CD4-positive, CD25-positive, alpha-beta regulatory T cell (primary cell): Measurements from ENCODE around the gene PPP3CA. TPM values are rescaled to one million over a fixed set of nuclear protein-coding genes. Genes with fewer than 3 reads are reported as not detected.

Source experiments
- ATAC-seq, 2 donors: fragments of 150-1000 bp; cut with Tn5 transposase; one replicate each; pipeline ENCODE4 v1.10.0; 2021; ENCODE audit warnings: low read depth in 2 of 2, moderate number of reproducible peaks in 2 of 2, moderate library complexity in 1 of 2
- DNase-seq, 3 donors: peaks; one replicate each; pipeline versions ENCODE4 v3.0.0 to v3.0.0-alpha.2; 2012 to 2022; ENCODE audit warnings: mixed read lengths in 1 of 3
- H3K27ac ChIP-seq: one replicate; pipeline ENCODE4 v1.7.0; 2013; ENCODE audit warnings: mild to moderate bottlenecking, low read length; ENCODE audit not compliant: insufficient read depth, poor library complexity, severe bottlenecking
- H3K27me3 ChIP-seq: one replicate; pipeline ENCODE4 v1.7.0; 2013; ENCODE audit warnings: low read length; ENCODE audit not compliant: control insufficient read depth, insufficient read depth
- H3K36me3 ChIP-seq: one replicate; pipeline ENCODE4 v1.7.0; 2013; ENCODE audit warnings: mild to moderate bottlenecking, low read length, moderate library complexity; ENCODE audit not compliant: control insufficient read depth, insufficient read depth
- H3K4me1 ChIP-seq: 2 replicates; pipeline ENCODE4 v1.7.0; 2013; ENCODE audit warnings: mild to moderate bottlenecking, low read length; ENCODE audit not compliant: insufficient read depth, control insufficient read depth, poor library complexity, severe bottlenecking
- H3K4me3 ChIP-seq: one replicate; pipeline ENCODE4 v1.7.0; 2013; ENCODE audit warnings: low read depth, mild to moderate bottlenecking, low read length, moderate library complexity
- H3K9me3 ChIP-seq, 2 experiments: 1 replicate in 1 of 2; 2 replicates in 1 of 2; pipeline ENCODE4 v1.7.0; 2013; ENCODE audit warnings: low read length in 2 of 2, mild to moderate bottlenecking in 1 of 2, moderate library complexity in 1 of 2; ENCODE audit not compliant: control insufficient read depth in 2 of 2
- H3K27ac Mint-ChIP-seq, 3 donors: one replicate each; pipeline ENCODE4 v1.8.0; 2020 to 2022; ENCODE audit warnings: mild to moderate bottlenecking in 3 of 3, mixed read lengths in 3 of 3, moderate library complexity in 2 of 3
- H3K27me3 Mint-ChIP-seq: one replicate; pipeline ENCODE4 v1.8.0; 2022; ENCODE audit warnings: mild to moderate bottlenecking, mixed read lengths
- H3K36me3 Mint-ChIP-seq: one replicate; pipeline ENCODE4 v1.8.0; 2020; ENCODE audit warnings: mixed read lengths
- H3K4me1 Mint-ChIP-seq, 4 donors: one replicate each; pipeline ENCODE4 v1.8.0; 2020 to 2022; ENCODE audit warnings: mixed read lengths in 4 of 4, mild to moderate bottlenecking in 1 of 4
- H3K4me3 Mint-ChIP-seq, 4 donors: one replicate each; pipeline ENCODE4 v1.8.0; 2020 to 2022; ENCODE audit warnings: mild to moderate bottlenecking in 4 of 4, mixed read lengths in 4 of 4, moderate library complexity in 3 of 4
- H3K9me3 Mint-ChIP-seq, 7 donors: one replicate each; pipeline ENCODE4 v1.8.0; 2020 to 2022; ENCODE audit warnings: mixed read lengths in 7 of 7, mild to moderate bottlenecking in 3 of 7, moderate library complexity in 2 of 7
- polyA plus RNA-seq, 4 donors: library from polyadenylated mRNA; unstranded; fragments of 300-500 nt; fragmentation: Illumina TruSeq; gene quantifications; one replicate each; pipeline ENCODE4 v1.2.3, GENCODE V29; 2021
- total RNA-seq: library from RNA; stranded (reverse); gene quantifications from one replicate; pipeline ENCODE4 v1.2.3, GENCODE V29; 2022

PPP3CA gene
- total and polyA plus RNA-seq, 5 donors from 2014 or later, result 5.2 to 31.1 (median 6.7) TPM

- H3K9me3 ChIP-seq, result no peaks in the 10 kb centered on the region
- no peak overlapping the region for H3K4me3 ChIP-seq
- H3K27me3 ChIP-seq, result no peaks in the 10 kb centered on the region
- Mint-ChIP-seq H3K4me1 (no peaks in the 10 kb centered on the region), H3K36me3 (no peaks in the 10 kb centered on the region), H3K4me3 (peak overlapping the region in 1 of 4 donors; percentile 4), H3K9me3 (no peaks in the 10 kb centered on the region), H3K27me3 (no peaks in the 10 kb centered on the region), H3K27ac (no peak overlapping the region)
- ATAC-seq (no peak), DNase-seq (no peak)
- H3K36me3 ChIP-seq, result no peaks in the 10 kb centered on the region
- no peak overlapping the region for H3K27ac ChIP-seq
- H3K4me1 ChIP-seq, result no peaks in the 10 kb centered on the region
These were observed 358.4 kb downstream of the PPP3CA start for GRCh38 chr4:100988876-100989275.

GRCh38 chr4:100986360-100986868, 360.9 kb downstream of the PPP3CA start:
- ATAC-seq, result no peak

GRCh38 chr4:100985576-100985975, 361.8 kb downstream of the PPP3CA start:
- H3K27me3 ChIP-seq, result no peaks in the 10 kb centered on the region
- H3K4me1 ChIP-seq, result no peaks in the 10 kb centered on the region
- Mint-ChIP-seq H3K4me1 (no peaks in the 10 kb centered on the region), H3K9me3 (peaks cover 0 to 3% (median 0%) of the 10 kb centered on the region in 7 donors), H3K27ac (no peak overlapping the region), H3K27me3 (no peaks in the 10 kb centered on the region), H3K4me3 (no peak overlapping the region), H3K36me3 (no peaks in the 10 kb centered on the region)
- H3K36me3 ChIP-seq, result no peaks in the 10 kb centered on the region
- no peak overlapping the region for H3K27ac ChIP-seq
- ATAC-seq, result no peak
- H3K9me3 ChIP-seq, result no peaks in the 10 kb centered on the region
- DNase-seq, result no peak
- H3K4me3 ChIP-seq, result no peak overlapping the region

More at GRCh38 chr4:100986360-100986868, 360.9 kb downstream of the PPP3CA start:
- DNase-seq, result no peak
- Histone ChIP-seq H3K27ac (no peak overlapping the region), H3K4me3 (no peak overlapping the region), H3K27me3 (no peaks in the 10 kb centered on the region), H3K4me1 (no peaks in the 10 kb centered on the region), H3K9me3 (no peaks in the 10 kb centered on the region), H3K36me3 (no peaks in the 10 kb centered on the region)
- no peak overlapping the region for H3K4me3 Mint-ChIP-seq
- H3K36me3 Mint-ChIP-seq, result no peaks in the 10 kb centered on the region
- peaks cover 0 to 3% (median 0%) of the 10 kb centered on the region in 7 donors for H3K9me3 Mint-ChIP-seq
- no peaks in the 10 kb centered on the region for H3K4me1 Mint-ChIP-seq
- H3K27me3 Mint-ChIP-seq, result no peaks in the 10 kb centered on the region
- no peak overlapping the region for H3K27ac Mint-ChIP-seq

- ATAC-seq (no peak), DNase-seq (no peak)
- peaks cover 0 to 3% (median 0%) of the 10 kb centered on the region in 7 donors for H3K9me3 Mint-ChIP-seq
- no peaks in the 10 kb centered on the region for H3K36me3 ChIP-seq
- no peaks in the 10 kb centered on the region for H3K27me3 Mint-ChIP-seq
- H3K27me3 ChIP-seq, result no peaks in the 10 kb centered on the region
- no peaks in the 10 kb centered on the region for H3K9me3 ChIP-seq
- H3K4me3 ChIP-seq, result no peak overlapping the region
- H3K4me3 Mint-ChIP-seq, result no peak overlapping the region
- H3K36me3 Mint-ChIP-seq, result no peaks in the 10 kb centered on the region
- H3K4me1 ChIP-seq, result no peaks in the 10 kb centered on the region
- H3K4me1 Mint-ChIP-seq, result no peaks in the 10 kb centered on the region
- no peak overlapping the region for H3K27ac ChIP-seq
- H3K27ac Mint-ChIP-seq, result no peak overlapping the region
These were observed 362.4 kb downstream of the PPP3CA start for GRCh38 chr4:100984901-100985300.

GRCh38 chr4:100983426-100983825, 363.9 kb downstream of the PPP3CA start:
- ATAC-seq (no peak), DNase-seq (no peak)
- peaks cover 1% of the 10 kb centered on the region for H3K27me3 Mint-ChIP-seq
- H3K36me3 Mint-ChIP-seq, result no peaks in the 10 kb centered on the region
- no peaks in the 10 kb centered on the region for H3K4me1 Mint-ChIP-seq
- H3K4me3 Mint-ChIP-seq, result no peak overlapping the region
- H3K9me3 Mint-ChIP-seq, result peaks cover 0 to 3% (median 0%) of the 10 kb centered on the region in 7 donors
- Histone ChIP-seq H3K4me3 (no peak overlapping the region), H3K27ac (no peak overlapping the region), H3K27me3 (no peaks in the 10 kb centered on the region), H3K36me3 (no peaks in the 10 kb centered on the region), H3K9me3 (no peaks in the 10 kb centered on the region), H3K4me1 (no peaks in the 10 kb centered on the region)
- no peak overlapping the region for H3K27ac Mint-ChIP-seq

GRCh38 chr4:100982345-100982744, 365.0 kb downstream of the PPP3CA start:
- H3K27ac ChIP-seq, result no peak overlapping the region
- Mint-ChIP-seq H3K4me3 (no peak overlapping the region), H3K36me3 (no peaks in the 10 kb centered on the region), H3K9me3 (peaks cover 0 to 3% (median 0%) of the 10 kb centered on the region in 7 donors), H3K27ac (no peak overlapping the region), H3K4me1 (no peaks in the 10 kb centered on the region), H3K27me3 (peaks cover 4% of the 10 kb centered on the region)
- H3K27me3 ChIP-seq, result no peaks in the 10 kb centered on the region
- no peak for DNase-seq
- H3K9me3 ChIP-seq, result no peaks in the 10 kb centered on the region
- H3K36me3 ChIP-seq, result no peaks in the 10 kb centered on the region
- no peaks in the 10 kb centered on the region for H3K4me1 ChIP-seq
- H3K4me3 ChIP-seq, result no peak overlapping the region
- no peak for ATAC-seq

- Mint-ChIP-seq H3K27me3 (peaks cover 4% of the 10 kb centered on the region), H3K4me3 (no peak overlapping the region), H3K9me3 (peaks cover 0 to 3% (median 0%) of the 10 kb centered on the region in 7 donors), H3K36me3 (no peaks in the 10 kb centered on the region), H3K4me1 (no peaks in the 10 kb centered on the region), H3K27ac (no peak overlapping the region)
- Histone ChIP-seq H3K4me3 (no peak overlapping the region), H3K36me3 (no peaks in the 10 kb centered on the region), H3K27ac (no peak overlapping the region), H3K9me3 (no peaks in the 10 kb centered on the region), H3K4me1 (no peaks in the 10 kb centered on the region), H3K27me3 (no peaks in the 10 kb centered on the region)
- no peak for DNase-seq
- no peak for ATAC-seq
These were observed 365.7 kb downstream of the PPP3CA start for GRCh38 chr4:100981447-100982204.

GRCh38 chr4:100979736-100980135, 367.6 kb downstream of the PPP3CA start:
- peaks cover 0 to 4% (median 0%) of the 10 kb centered on the region in 4 donors for H3K4me1 Mint-ChIP-seq
- H3K27me3 ChIP-seq, result no peaks in the 10 kb centered on the region
- H3K36me3 Mint-ChIP-seq, result no peaks in the 10 kb centered on the region
- ATAC-seq (no peak), DNase-seq (no peak)
- H3K4me3 Mint-ChIP-seq, result peak overlapping the region in 1 of 4 donors; percentile 5
- peaks cover 4% of the 10 kb centered on the region for H3K27me3 Mint-ChIP-seq
- no peak overlapping the region for H3K27ac Mint-ChIP-seq
- H3K4me1 ChIP-seq, result no peaks in the 10 kb centered on the region
- H3K36me3 ChIP-seq, result no peaks in the 10 kb centered on the region
- no peaks in the 10 kb centered on the region for H3K9me3 ChIP-seq
- no peak overlapping the region for H3K4me3 ChIP-seq
- peaks cover 0 to 3% (median 0%) of the 10 kb centered on the region in 7 donors for H3K9me3 Mint-ChIP-seq
- H3K27ac ChIP-seq, result no peak overlapping the region
